Nephron progenitor cell (in vitro differentiated cells): ENCODE data around the gene ZFPL1.
"Not testable (repeated sequence)": the region's sequence is repeated elsewhere in the genome, so short reads cannot be mapped to it uniquely, and the experiment has no call there.

Experiments
- DNase-seq: peaks from one replicate; pipeline ENCODE4 v3.0.0; 2021
- H3K27ac Mint-ChIP-seq: 2 replicates; pipeline ENCODE4 v1.8.0; 2021; ENCODE audit warnings: mild to moderate bottlenecking, moderate library complexity, mixed read lengths
- H3K27me3 Mint-ChIP-seq: 2 replicates; pipeline ENCODE4 v1.8.0; 2021; ENCODE audit warnings: mild to moderate bottlenecking, low read depth, mixed read lengths; ENCODE audit not compliant: poor library complexity
- H3K36me3 Mint-ChIP-seq: 2 replicates; pipeline ENCODE4 v1.8.0; 2021; ENCODE audit warnings: low read depth, mixed read lengths
- H3K4me1 Mint-ChIP-seq: 2 replicates; pipeline ENCODE4 v1.8.0; 2021; ENCODE audit warnings: mixed read lengths
- H3K4me3 Mint-ChIP-seq: 2 replicates; pipeline ENCODE4 v1.8.0; 2021; ENCODE audit warnings: mild to moderate bottlenecking, moderate library complexity, mixed read lengths
- H3K9me3 Mint-ChIP-seq: 2 replicates; pipeline ENCODE4 v1.8.0; 2021; ENCODE audit warnings: mild to moderate bottlenecking, moderate library complexity, mixed read lengths
- CTCF ChIP-seq: fragments of 200-600 bp; sonication (generic); IDR thresholded peaks from 2 replicates; pipeline ENCODE4 v1.5.0; 2021; ENCODE audit warnings: antibody characterized with exemption

Gene ZFPL1

DNA sequence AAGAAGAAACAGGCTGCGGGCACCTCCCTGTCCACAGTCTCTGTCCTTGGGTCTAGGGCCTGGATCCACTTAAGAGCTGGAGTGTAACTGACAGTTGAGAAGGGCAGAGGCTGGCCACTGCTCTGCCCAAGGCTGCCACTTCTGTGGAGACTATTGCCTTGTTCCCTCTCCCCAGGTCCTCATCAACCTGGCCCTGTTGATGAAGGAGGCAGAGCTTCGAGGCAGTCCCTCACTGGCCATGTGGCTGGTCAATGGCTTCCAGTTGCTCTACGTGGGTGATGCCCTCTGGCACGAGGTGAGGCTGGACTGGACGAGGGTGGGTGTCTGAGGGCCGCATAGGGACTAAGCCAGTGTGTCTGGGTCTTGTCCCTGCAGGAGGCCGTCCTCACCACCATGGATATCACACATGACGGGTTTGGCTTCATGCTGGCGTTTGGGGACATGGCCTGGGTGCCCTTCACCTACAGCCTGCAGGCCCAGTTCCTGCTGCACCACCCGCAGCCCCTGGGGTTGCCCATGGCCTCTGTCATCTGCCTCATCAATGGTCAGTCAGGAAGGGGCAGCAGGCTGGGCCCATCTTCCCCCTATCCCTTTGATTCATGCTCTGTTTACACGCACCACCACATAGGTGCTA, 30.6 kb downstream of the ZFPL1 start:
- H3K4me3 Mint-ChIP-seq = peak overlapping the region; percentile 97
- peaks cover 19% of the 10 kb centered on the region for H3K36me3 Mint-ChIP-seq
- no peak for DNase-seq
- no peaks in the 10 kb centered on the region for H3K9me3 Mint-ChIP-seq
- no peak overlapping the region for H3K27ac Mint-ChIP-seq
- H3K4me1 Mint-ChIP-seq = peaks cover 44% of the 10 kb centered on the region
- peaks cover 4% of the 10 kb centered on the region for H3K27me3 Mint-ChIP-seq
- TF ChIP-seq CTCF = no peak

DNA sequence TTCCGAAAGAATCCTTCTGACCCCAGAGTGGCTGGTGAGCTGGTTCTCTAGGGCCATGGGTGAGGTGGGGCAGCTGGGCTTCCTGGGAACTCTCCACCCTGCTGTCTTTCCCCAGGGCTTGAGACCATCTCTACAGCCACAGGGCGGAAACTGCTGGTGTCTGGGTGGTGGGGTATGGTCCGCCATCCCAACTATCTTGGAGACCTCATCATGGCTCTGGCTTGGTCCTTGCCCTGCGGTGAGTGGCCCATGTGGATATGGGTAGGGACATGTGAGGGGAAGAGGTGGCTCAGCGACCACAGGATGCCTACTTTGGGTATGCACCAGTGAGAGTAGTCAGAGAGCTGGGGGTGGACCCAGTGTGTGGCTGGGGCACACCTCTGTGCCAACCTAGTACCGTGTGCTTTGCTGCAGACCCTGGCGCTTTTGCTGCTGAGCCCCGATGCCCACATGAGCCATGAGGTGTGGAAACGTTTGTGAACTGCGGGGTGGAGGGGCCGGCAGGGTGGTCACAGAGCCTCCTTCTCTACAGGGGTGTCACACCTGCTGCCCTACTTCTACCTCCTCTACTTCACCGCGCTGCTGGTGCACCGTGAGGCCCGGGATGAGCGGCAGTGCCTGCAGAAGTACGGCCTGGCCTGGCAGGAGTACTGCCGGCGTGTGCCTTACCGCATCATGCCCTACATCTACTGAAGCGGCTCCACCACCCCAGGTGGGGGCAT, 31.5 kb downstream of the ZFPL1 start:
- no peak for TF ChIP-seq CTCF
- DNase-seq = no peak
- peaks cover 27% of the 10 kb centered on the region for H3K36me3 Mint-ChIP-seq
- peak overlapping the region; percentile 86 for H3K4me3 Mint-ChIP-seq
- no peaks in the 10 kb centered on the region for H3K9me3 Mint-ChIP-seq
- peaks cover 4% of the 10 kb centered on the region for H3K27me3 Mint-ChIP-seq
- H3K4me1 Mint-ChIP-seq = peaks cover 40% of the 10 kb centered on the region
- H3K27ac Mint-ChIP-seq = no peak overlapping the region

DNA sequence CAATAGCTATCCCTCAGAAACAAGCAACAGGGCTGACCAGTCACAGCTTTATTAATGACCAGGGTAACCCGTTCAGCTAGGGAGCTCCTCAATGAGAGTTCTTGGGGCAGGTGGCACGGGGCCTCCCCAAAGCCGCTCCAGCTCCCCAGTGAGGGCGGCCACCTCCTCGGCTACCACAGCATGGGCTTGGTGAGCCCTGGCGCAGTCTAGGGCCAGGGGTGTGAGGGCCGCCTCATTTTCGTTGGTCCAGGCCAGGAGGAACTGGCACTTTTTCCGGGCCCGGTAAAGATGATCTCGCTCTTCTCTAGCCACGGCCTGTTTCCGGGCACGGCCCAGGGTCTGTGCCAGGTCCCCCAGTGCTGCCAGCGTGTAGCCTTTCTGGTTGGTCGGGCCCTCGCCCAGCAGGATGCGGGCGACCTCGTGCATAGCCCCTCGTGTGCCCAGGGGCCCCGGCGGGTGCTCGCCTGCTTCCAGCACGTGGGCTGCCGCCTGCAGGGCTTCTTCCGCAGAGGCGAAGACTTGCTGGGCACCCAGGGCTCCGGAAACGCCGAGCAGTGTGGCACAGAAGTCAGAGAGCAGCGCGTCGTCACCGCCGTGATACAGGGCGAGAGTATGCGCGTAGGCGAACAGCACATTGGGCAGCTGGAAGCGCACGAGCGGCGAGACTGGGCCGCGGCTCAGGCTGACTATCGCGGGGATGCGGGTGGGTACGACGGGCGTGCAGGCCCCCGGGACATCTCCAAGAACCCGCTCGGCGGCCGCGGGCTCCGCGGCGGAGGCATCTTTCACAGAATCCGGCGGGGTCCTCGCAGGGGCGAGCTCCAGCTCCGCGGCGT, 32.6 kb downstream of the ZFPL1 start:
- TF ChIP-seq CTCF = no peak
- H3K36me3 Mint-ChIP-seq = peaks cover 35% of the 10 kb centered on the region
- no peaks in the 10 kb centered on the region for H3K9me3 Mint-ChIP-seq
- no peak for DNase-seq
- peak overlapping the region; percentile 86 for H3K4me3 Mint-ChIP-seq
- H3K4me1 Mint-ChIP-seq = peaks cover 41% of the 10 kb centered on the region
- H3K27ac Mint-ChIP-seq = peak overlapping the region; percentile 87
- peaks cover 4% of the 10 kb centered on the region for H3K27me3 Mint-ChIP-seq

DNA sequence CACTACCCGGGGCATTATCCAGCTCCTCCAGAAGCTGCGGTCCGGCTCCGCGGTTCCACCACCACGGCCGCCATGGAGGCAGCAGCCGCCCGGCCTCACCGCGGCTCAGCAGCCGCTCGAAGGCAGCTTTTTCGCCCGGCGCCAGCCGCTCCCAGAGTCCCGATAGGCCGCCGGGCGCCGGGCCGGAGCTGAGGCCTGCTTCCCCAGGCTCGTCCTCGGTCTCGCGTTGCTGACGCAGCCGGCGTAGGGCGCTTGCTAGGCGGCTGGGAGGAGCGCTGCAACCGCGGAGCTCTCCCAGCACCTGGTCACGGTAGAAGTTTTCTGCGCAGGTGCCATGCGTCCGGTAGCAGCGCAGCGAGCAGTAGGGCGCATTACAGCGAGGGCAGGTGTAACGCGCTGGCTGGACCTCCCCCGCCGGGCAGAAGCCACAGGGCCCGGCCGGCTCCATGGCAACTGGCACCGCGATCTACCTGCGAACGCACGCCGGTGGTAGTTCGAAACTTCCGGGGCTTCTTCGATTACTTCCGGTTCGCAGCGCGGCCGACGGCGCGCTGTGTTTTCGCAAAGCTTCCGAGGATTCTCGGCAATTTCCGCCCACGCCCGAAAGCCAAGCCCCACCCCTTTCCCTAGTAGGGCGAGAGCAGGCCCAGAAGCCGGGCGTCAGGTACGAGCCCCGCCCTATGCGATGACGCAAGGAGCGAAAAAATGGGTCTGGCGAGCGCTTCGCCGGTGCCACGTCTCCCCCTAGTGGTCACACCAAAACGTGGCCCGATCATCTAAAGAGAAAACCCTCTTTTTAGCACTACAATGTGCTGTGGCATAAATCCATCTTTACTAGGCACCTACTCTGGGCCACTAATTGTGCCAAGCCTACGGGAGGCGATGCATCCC, 33.4 kb downstream of the ZFPL1 start, which contains the start of gene ZNHIT2:
Gene ZNHIT2 (minus strand): TSS at position 496 of the 891 bp plus-strand sequence. CDS start 48 bp downstream, at position 448.
- Mint-ChIP-seq H3K36me3 (peaks cover 35% of the 10 kb centered on the region), H3K4me3 (peak within 1 kb of the TSS; percentile 86), H3K27ac (peak within 1 kb of the TSS; percentile 98), H3K9me3 (no peaks in the 10 kb centered on the region), H3K27me3 (peaks cover 4% of the 10 kb centered on the region), H3K4me1 (peaks cover 45% of the 10 kb centered on the region)
- peak; percentile 90 for TF ChIP-seq CTCF
- peak; percentile 100 for DNase-seq

GRCh38 chr11:65118097-65118837, 34.2 kb downstream of the ZFPL1 start:
- Mint-ChIP-seq H3K9me3 (no peaks in the 10 kb centered on the region), H3K4me1 (peaks cover 49% of the 10 kb centered on the region), H3K27ac (peak overlapping the region; percentile 98), H3K4me3 (peak overlapping the region; percentile 86), H3K36me3 (peaks cover 35% of the 10 kb centered on the region), H3K27me3 (peaks cover 4% of the 10 kb centered on the region)
- no peak for DNase-seq
- TF ChIP-seq CTCF = peak; percentile 2

- H3K4me3 Mint-ChIP-seq, DNase-seq, H3K27me3 Mint-ChIP-seq, H3K9me3 Mint-ChIP-seq: not testable (repeated sequence)
- peak overlapping the region; percentile 68 for H3K27ac Mint-ChIP-seq
- peaks cover 43% of the 10 kb centered on the region for H3K4me1 Mint-ChIP-seq
- peaks cover 37% of the 10 kb centered on the region for H3K36me3 Mint-ChIP-seq
These were observed 35.1 kb downstream of the ZFPL1 start for GRCh38 chr11:65118891-65119669.
